Mammary epithelial cell (primary cell): ENCODE data around the gene C1orf21.

Experiments used
- CTCF ChIP-seq, 2 donors: IDR thresholded peaks in 1 of 2; conservative IDR thresholded peaks in 1 of 2; 2 replicates each; pipeline ENCODE4 v1.5.1; 2011 to 2012; ENCODE audit warnings: inconsistent platforms in 2 of 2, low read length in 2 of 2, mild to moderate bottlenecking in 2 of 2, control low read depth in 1 of 2, low read depth in 1 of 2; ENCODE audit not compliant: insufficient read depth in 1 of 2; ENCODE audit errors: extremely low read depth in 1 of 2
- EZH2 ChIP-seq: IDR thresholded peaks from 2 replicates; pipeline ENCODE4 v1.6.1; 2012; ENCODE audit warnings: low read length, inconsistent platforms, borderline replicate concordance

- no peak for TF ChIP-seq EZH2
- TF ChIP-seq CTCF (conservative IDR thresholded peaks at IDR 0.05 in 1 of 2, IDR thresholded peaks at IDR 0.05 in 1 of 2; ENCODE audit: extremely low read depth in 1 of 2, insufficient read depth in 1 of 2, low read depth in 1 of 2, low read length in 2 of 2), result no peak
Observed at GRCh38 chr1:184403961-184404726, 17.3 kb downstream of the C1orf21 start.
